ENCODE data around the gene RPL6.
"Not testable (repeated sequence)": the region's sequence is repeated elsewhere in the genome, so short reads cannot be mapped to it uniquely, and the experiment has no call there.

Gene RPL6

GRCh38 chr12:112419297-112420133, 10.1 kb upstream of the RPL6 start:
- peak; percentile 87 for DNase-seq (ENCODE audit: low spot score)

GRCh38 chr12:112418608-112419296, 9.3 kb upstream of the RPL6 start, which contains the start of gene PTPN11:
TSS of gene PTPN11 (plus strand) at chr12:112418947. CDS start at chr12:112419112, 165 bp downstream.
- peak; percentile 87 for DNase-seq (ENCODE audit: low spot score)

DNA sequence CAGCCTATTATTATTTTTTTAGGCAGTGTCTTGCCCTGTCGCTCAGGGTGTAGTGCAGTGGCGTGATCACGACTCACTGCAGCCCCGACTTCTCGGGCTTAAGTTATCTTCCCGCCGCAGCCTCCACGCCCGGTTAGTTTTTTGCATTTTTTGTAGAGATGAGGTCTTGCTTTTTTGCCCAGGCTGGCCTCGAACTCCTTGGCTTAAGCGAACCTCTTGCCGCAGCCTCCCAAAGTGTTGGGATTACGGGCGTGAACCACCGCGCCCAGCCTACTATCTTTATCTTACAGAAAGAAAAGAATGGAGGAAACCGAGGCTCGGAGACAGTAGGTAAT, 8.8 kb upstream of the RPL6 start:
- no peak for DNase-seq (ENCODE audit: low spot score)

DNA sequence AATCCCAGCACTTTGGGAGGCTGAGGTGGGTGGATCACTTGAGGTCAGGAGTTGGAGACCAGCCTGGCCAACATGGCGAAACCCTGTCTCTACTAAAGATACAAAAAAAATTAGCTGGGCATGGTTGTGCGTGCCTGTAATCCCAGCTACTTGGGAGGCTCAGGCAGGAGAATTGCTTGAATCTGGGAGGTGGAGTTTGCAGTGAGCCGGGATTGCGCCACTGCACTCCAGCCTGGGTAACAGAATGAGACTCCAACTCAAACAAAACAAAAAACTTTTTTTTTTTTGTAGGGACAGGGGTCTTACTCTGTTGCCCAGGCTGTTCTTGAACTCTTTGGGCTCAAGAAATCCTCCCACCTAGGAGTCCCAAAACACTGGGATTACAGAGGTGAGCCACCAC, 6.1 kb upstream of the RPL6 start:
- DNase-seq (ENCODE audit: low spot score), result not testable (repeated sequence)

GRCh38 chr12:112413855-112414625, 4.6 kb upstream of the RPL6 start:
- no peak for DNase-seq (ENCODE audit: low spot score)

DNA sequence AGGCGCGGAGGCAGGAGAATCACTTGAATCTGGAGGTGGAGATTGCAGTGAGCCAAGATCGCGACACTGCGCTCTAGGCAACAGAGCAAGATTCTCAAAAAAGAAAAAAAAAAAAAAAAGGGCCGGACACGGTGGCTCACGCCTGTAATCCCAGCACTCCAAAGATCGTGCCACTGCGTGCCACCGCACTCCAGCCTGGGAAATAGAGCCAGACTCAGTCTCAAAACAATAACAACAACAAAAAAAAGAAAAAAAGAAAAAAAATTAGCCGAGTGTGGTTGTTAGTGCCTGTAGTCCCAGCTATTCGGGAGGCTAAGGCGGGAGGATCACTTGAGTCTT, 470 bp upstream of the RPL6 start:
- no peak for DNase-seq (ENCODE audit: low spot score)

DNA sequence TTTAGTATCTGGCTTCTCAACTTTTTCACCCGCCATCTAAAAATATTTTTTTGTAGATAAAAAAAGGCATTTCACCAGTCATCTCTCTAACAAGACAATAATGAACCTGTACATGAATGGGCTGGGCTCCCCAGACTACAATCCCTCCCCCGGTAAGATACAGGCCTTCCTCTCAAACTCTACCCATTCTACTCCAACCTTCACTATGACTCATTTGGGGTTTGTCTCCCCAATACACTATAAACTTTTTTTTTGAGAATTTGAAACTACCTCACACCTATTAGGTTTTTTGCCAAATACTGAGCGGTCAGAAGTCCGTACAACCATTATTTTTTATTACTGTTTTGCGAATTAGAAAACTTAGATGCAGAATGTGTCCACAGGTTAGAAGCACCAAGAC, 784 bp downstream of the RPL6 start:
- no peak for DNase-seq (ENCODE audit: low spot score)

DNA sequence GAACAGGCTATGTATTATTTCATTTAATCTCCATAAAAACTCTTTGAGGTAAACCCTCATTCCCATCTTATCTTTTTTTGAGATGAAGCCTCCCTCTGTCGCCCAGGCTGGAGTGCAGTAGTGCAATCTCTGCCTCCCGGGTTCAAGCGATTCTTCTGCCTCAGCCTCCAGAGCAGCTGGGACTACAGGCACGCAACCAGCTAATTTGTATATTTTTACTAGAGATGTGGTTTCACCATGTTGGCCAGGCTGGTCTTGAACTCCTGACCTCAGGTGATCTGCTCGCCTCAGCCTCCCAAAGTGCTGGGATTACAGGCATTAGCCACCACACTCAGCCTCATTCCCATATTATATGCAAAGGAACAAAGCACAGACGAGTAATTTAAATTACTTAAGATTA, 1.7 kb downstream of the RPL6 start:
- DNase-seq (ENCODE audit: low spot score), result not testable (repeated sequence)

DNA sequence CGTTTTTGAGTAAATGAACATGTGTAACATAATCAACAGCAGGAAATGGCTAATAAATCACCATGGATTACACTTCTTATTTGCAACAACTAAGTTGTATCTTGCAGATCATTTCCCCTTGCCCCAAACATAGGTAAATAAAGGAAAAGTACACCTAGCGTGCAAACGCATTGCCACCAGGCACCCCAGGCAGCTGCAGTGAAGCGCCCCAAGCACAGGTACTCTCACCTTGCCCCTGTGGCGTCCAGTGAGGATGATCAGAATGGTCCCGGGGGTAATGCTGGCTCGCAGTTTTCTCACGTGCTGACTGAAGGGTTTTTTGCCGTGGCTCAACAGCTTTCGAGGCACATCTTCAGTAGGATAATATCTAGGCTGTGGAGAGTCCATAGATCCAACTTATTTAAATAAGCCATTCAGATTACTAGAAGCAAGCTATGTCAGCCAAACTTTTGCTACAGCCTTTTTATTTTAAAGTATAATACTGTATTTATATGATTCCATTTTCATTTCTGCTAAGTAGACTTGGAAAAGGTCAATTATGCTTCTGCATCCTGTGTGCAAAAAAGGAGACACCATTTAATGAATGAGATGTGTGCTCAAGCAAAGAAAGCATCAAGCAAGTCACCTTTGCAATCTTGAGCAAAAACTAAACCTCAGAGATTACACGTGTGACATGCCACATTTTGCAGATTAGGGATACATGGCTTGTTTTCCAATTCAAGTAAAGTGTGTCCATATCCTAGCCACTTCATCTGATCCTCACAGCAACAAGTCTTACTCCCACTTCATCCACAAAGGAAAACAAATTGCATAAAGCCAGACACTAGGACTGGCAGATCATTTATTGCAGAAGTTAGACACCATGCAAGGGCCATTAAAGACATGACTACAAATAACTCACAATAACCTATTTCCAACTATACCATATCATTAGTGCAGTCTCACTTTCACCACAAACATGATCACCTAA, 2.6 kb downstream of the RPL6 start:
- DNase-seq (ENCODE audit: low spot score), result no peak

- DNase-seq (ENCODE audit: low spot score), result no peak
Measured at GRCh38 chr12:112401903-112402498, 7.4 kb downstream of the RPL6 start.

DNA sequence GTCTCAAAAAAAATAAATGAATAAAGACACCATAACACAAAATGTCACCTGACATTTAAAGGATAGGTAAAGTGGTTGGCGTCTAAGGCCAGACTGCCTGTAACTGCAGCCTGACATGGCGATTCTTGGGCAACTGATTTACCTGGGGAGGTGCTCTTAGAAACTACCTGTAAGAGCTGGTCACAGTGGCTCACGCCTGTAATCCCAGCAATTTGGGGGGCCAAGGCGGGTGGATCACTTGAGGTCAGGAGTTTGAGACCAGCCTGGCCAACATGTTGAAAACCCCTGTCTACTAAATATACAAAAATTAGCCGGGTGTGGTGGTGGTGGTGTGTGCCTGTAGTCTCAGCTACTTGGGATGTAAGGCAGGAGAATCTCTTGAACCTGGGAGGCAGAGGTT, 8.4 kb downstream of the RPL6 start:
- no peak for DNase-seq (ENCODE audit: low spot score)

- DNase-seq (ENCODE audit: low spot score), result no peak
Measured at GRCh38 chr12:112393328-112393727, 16.1 kb downstream of the RPL6 start.

DNA sequence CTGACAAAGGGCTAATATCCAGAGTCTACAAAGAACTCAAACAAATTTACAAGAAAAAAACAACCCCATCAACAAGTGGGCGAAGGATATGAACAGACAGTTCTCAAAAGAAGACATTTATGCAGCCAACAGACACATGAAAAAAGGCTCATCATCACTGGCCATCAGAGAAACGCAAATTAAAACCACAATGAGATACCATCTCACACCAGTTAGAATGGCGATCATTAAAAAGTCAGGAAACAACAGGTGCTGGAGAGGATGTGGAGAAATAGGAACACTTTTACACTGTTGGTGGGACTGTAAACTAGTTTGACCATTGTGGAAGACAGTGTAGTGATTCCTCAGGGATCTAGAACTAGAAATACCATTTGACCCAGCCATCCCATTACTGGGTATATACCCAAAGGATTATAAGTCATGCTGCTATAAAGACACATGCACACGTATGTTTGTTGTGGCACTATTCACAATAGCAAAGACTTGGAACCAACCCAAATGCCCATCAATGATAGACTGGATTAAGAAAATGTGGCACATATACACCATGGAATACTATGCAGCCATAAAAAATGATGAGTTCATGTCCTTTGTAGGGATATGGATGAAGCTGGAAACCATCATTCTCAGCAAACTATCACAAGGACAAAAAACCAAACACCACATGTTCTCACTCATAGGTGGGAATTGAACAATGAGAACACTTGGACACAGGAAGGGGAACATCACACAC, 19.3 kb downstream of the RPL6 start:
- not testable (repeated sequence) for DNase-seq (ENCODE audit: low spot score)

GRCh38 chr12:112389228-112389627, 20.2 kb downstream of the RPL6 start:
- DNase-seq (ENCODE audit: low spot score), result no peak

DNA sequence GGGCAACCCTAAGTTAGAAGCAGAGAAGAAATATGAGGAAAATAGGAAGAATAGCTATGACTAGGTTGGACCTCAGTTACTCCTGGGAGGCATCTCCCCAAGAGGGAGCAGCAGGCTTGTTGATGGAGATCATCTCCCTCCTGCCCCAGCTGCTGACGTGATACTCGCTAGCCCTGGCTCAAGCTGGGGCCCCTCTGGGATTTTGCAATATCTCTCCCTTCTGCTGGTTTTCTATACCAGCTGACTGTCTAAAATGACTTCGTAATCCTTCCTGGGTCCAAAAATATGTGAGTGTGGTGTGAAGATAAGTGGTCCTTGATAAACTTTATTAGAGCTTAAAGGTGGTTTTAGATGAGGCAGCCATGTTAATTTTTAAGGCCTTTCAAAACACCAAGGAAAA, 22.7 kb downstream of the RPL6 start:
- DNase-seq (ENCODE audit: low spot score), result no peak

DNA sequence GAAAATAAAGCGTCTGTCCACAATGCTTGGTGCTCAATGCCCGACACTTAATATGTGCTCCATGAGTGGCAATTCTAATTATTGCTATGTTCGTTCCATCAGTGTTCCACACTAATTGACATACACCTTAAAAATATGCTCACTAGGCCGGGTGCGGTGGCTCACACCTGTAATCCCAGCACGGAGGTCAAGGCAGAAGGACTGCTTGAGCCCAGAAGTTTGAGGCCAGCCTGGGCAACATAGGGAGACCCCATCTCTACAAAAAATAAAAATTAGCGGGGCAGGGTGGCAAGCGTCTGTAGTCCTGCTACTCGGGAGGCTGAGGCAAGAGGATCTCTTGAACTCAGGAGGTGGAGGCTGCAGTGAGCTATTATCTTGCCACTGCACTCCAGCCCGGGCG, 26.5 kb downstream of the RPL6 start:
- DNase-seq (ENCODE audit: low spot score), result no peak

DNA sequence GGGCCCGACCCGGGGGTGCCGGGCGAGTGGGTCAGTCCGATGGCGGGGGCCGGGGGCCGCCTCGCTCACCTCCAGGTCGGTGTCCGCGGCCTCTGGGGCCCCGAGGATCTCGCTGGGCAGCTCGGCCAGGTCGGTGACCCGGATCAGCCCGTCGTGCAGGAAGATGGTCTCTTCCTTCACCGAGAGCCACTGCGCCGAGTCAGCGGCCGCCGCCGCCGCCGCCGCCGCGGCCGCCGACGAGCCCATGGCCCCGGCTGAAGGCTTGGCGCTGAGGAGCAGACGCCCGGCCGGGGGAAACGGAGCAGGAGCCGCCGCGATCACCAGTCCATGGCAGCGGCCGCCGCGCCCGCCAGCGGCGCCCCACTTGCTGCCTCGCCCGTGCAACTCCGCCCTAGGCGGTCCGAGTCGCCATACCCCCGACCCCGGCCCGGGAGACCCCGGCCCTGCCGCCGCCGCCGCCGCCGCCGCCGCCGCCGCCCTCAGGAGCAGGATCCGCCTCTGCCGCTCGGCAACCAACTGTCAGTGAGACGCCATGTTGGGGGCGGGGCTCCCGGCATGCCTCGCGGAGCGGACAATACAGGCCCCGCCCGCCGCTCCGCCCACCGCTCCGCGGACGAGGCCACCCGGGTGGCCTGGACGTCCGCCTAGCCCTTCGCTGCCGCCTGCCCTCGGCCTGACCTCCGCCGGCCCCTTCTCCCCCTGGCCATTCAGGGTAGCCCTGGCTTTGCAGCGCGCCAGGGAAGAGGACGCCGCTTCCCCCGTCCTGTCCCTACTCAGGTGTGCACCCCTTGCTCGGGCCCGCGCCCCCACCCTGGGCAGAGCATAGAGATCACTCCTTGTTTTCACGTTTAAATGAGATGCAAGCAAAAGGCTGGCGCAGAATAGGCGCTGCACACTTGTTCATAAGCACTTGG, 27.3 kb downstream of the RPL6 start, which contains the start of gene HECTD4:
Gene HECTD4 (minus strand): TSS at position 549 of the 914 bp plus-strand sequence. CDS start 303 bp downstream, at position 246.
- peak; percentile 90 for DNase-seq (ENCODE audit: low spot score)

DNA sequence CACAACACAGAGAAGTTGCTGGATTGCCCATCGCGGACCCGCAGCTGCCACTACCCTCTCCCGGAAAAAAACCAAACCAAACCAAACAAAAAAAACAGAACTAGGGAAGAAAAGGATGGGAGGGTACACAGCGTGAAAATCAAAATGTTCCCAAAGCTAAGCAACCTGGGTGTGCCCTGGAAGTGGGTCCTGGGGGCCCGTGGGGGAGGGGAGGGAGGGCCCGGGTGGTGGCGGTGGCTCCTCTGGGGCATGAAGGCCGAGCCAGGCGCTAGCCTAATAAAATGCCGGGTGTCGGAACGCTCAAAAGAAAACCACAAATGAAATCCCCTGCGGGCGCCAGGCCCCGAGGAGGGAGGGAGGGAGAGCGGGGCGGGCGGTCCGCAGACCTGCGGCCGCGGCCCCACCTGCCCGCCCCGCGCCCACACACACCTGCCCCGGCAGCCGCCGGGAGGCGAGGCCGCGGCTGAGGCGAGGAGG, 28.0 kb downstream of the RPL6 start:
- peak; percentile 38 for DNase-seq (ENCODE audit: low spot score)
